Fibroblast of villous mesenchyme (primary cell): ENCODE data around the gene PLB1. TPM values are rescaled to one million over a fixed set of nuclear protein-coding genes. Genes with fewer than 3 reads are reported as not detected.

ENCODE experiments used
- DNase-seq: peaks from one replicate; pipeline ENCODE4 v3.0.0-alpha.2; 2010; ENCODE audit warnings: low read depth
- H3K4me3 ChIP-seq: 2 replicates; pipeline ENCODE4 v1.5.1; 2011; ENCODE audit warnings: low read depth, mild to moderate bottlenecking, low read length
- CTCF ChIP-seq: IDR thresholded peaks from 2 replicates; pipeline ENCODE4 v1.5.1; 2012; ENCODE audit warnings: low read depth, mild to moderate bottlenecking, low read length; ENCODE audit not compliant: insufficient read depth
- total RNA-seq: library from RNA; depleted of rRNA; stranded (reverse); fragments of >200 nt; gene quantifications from 2 replicates; pipeline ENCODE4 v1.2.3, GENCODE V29; 2012

Gene PLB1
- total RNA-seq, 1 donor, result 3.0 TPM

DNA sequence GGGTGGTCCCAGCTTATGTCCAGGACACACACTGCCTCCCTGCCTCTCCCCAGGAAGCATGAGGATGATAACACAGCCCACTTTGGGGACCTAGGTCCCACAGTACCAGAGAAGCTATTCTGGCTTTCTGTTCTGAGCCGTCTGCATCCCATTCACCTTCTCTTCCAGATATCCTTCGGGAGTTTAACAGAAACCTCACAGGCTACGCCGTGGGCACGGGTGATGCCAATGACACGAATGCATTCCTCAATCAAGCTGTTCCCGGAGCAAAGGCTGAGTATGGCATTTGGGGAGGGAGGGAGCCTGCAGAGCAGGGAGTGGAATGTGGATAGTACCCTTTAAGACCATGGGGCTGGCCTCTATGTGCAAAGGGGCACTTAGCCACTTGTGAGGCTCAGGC is 102.6 kb downstream of the PLB1 start:
- no peak for DNase-seq
- H3K4me3 ChIP-seq, result no peak overlapping the region
- no peak for TF ChIP-seq CTCF

DNA sequence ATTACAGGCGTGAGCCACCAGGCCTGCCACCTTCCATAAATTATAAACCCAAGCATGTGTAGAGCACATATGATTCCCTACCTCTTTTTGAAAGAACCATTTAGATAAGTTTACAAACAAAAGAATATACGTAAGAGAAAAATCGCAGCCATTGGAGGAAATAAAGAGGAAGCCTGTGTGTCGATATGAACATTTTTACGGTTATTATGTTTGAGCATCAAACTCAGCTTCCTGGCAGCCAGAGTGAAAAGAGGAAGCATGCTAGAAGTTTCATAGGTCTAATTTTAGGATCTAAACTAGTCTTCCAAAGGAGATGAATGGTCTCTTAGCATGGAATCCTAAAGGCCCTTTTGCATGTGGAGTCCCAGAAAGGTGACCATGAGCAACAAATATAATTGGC is 104.3 kb downstream of the PLB1 start:
- no peak for DNase-seq
- no peak overlapping the region for H3K4me3 ChIP-seq
- TF ChIP-seq CTCF, result no peak

- no peak overlapping the region for H3K4me3 ChIP-seq
- no peak for TF ChIP-seq CTCF
- no peak for DNase-seq
Measured at GRCh38 chr2:28601616-28602015, 105.8 kb downstream of the PLB1 start.

- DNase-seq, result no peak
- no peak for TF ChIP-seq CTCF
Measured at GRCh38 chr2:28602136-28602660, 106.3 kb downstream of the PLB1 start.

DNA sequence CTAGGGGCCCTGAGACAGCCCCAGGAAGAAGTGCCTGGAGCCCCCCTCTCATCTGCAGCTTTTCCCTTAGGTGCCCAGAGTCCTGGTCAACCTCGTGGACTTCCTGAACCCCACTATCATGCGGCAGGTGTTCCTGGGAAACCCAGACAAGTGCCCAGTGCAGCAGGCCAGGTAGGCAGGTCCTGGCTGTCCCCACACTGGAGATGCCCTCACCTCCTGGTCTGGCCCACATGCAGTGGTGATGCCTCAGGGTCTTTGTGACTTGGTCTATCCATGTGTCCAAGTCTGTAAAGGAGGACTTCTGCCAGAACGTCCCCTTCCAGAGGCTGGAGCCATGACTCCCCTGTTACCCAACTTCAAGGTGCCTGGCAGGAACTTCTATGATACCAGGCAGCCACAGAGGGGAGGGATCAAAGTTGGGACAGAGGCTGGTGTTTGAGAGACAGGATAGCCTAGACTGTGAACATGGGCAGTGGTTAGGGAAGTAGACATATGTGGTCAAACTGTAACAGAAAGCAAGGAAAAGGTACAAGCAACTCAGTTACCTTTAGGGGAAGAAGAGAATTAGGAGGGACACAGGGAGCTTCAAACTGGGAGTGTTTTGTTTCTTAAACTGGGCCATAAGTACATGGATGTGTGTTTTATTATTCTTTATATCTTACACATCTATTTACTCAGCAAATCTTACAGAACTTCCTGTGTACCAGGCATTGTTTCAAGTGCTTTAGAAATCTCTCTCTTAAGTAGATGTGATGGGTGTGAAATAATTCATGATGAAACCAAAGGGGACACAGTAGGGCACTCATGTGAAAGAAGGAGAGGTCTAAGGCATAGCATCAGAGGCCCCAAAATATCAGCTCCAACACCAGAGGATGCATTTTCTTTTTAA is 107.1 kb downstream of the PLB1 start:
- TF ChIP-seq CTCF, result no peak
- DNase-seq, result no peak
- no peak overlapping the region for H3K4me3 ChIP-seq

More at GRCh38 chr2:28602136-28602660, 106.3 kb downstream of the PLB1 start:
- H3K4me3 ChIP-seq, result no peak overlapping the region

GRCh38 chr2:28603821-28604220 is 108.0 kb downstream of the PLB1 start:
- DNase-seq, result no peak

More at GRCh38 chr2:28603821-28604220, 108.0 kb downstream of the PLB1 start:
- TF ChIP-seq CTCF, result no peak
- no peak overlapping the region for H3K4me3 ChIP-seq
